GM18505 (cell line): Measurements from ENCODE around the gene OR4N5.
"Not testable (repeated sequence)": the region's sequence is repeated elsewhere in the genome, so short reads cannot be mapped to it uniquely, and the experiment has no call there.

Experiments
- ATAC-seq: cut with Tn5 transposase; IDR thresholded peaks from one replicate; pipeline ENCODE4 v1.9.1; 2021; ENCODE audit not compliant: unreplicated experiment
- POLR2A ChIP-seq: IDR thresholded peaks from 4 replicates; pipeline ENCODE4 v1.6.1; 2011; ENCODE audit warnings: borderline replicate concordance; ENCODE audit not compliant: insufficient read depth, insufficient read length; ENCODE audit errors: extremely low read depth

The OR4N5 gene

GRCh38 chr14:20138520-20138919 lies at the start of gene OR4N5:
OR4N5 (plus strand) TSS chr14:20138820; CDS start chr14:20143736, 4,916 bp downstream.
- no peak for ATAC-seq
- TF ChIP-seq POLR2A = no peak

GRCh38 chr14:20092050-20092449 lies 46.6 kb upstream of the OR4N5 start:
- TF ChIP-seq POLR2A = no peak
- ATAC-seq = no peak

DNA sequence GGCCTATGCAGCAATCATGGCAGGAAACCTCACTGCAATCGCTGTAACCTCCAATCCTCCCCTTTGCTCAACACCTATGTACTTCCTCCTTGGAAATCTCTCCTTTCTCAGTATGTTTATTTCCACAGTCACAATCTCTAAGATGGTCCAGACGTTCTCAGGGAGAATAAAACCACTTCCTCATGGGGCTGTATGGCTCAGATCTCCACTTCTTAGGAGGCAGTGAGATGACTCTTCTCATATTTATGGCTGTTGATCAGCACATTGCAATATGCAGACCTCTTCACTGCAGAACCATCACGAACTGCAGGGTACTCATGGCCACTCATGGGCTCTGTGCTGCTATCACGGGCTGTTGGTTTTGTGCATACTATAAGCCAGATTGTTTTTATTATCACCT lies 45.2 kb upstream of the OR4N5 start:
- no peak for TF ChIP-seq POLR2A
- ATAC-seq = no peak

DNA sequence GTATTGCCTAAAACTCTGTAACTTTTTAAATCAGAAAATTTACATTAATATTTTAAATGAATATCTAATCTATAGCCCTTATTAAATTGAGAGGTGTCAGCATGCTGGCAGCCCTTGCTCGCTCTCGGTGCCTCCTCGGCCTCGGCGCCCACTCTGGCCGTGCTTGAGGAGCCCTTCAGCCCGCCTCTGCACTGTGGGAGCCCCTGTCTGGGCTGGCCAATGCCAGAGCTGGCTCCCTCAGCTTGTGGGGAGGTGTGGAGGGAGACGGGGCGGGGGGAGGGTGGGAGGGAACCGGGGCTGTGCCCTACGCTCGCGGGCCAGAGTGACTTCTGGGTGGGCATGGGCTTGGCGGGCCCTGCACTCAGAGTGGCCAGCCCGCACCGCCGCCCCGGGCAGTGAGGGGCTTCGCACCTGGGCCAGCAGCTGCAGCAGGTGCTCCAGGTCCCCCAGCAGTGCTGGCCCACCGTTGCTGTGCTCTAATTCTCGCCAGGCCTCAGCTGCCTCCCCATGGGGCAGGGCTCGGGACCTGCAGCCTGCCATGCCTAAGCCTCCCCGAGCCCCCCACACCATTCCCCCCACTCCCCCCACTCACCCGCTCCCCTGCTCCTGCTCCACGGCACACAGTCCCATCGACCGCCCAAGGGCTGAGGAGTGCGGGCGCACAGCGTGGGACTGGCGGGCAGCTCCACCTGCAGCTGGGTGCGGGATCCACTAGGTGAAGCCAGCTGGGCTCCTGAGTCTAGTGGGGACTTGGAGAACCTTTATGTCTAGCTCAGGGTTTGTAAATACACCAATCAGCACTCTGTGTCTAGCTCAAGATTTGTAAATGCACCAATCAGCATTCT lies 39.5 kb upstream of the OR4N5 start:
- not testable (repeated sequence) for ATAC-seq

DNA sequence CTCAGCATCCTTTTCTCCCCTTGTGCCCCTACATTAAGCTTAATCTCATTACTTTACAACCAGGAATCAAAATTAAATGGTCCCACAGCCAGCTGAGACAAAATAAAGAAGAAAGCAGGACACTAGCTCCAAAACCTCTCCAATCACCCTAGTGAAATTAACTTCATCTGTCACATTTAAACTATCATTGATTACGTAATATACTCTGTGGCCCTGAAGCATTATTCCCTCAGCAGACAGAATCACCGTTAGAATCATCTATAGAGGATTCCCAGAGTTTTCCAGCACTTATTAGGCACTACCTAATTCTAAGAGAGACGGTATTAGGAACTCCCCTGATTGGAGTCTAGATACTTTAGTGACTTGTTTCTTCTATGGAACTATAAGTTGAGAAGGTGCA lies 28.2 kb upstream of the OR4N5 start, which contains the start of gene OR4K17:
Gene OR4K17, plus strand, starts transcription at position 302 of the 400 bp plus-strand sequence. CDS start 6,761 bp downstream, outside the sequence.
- no peak for ATAC-seq

GRCh38 chr14:20112321-20112720 lies 26.3 kb upstream of the OR4N5 start:
- TF ChIP-seq POLR2A = no peak
- ATAC-seq = no peak

More for the DNA sequence above, 28.2 kb upstream of the OR4N5 start, which contains the start of gene OR4K17:
- TF ChIP-seq POLR2A = no peak

GRCh38 chr14:20116748-20117147 lies 21.9 kb upstream of the OR4N5 start:
- no peak for ATAC-seq

GRCh38 chr14:20118795-20119194 lies 19.8 kb upstream of the OR4N5 start:
- no peak for TF ChIP-seq POLR2A
- no peak for ATAC-seq

More at GRCh38 chr14:20116748-20117147, 21.9 kb upstream of the OR4N5 start:
- no peak for TF ChIP-seq POLR2A

DNA sequence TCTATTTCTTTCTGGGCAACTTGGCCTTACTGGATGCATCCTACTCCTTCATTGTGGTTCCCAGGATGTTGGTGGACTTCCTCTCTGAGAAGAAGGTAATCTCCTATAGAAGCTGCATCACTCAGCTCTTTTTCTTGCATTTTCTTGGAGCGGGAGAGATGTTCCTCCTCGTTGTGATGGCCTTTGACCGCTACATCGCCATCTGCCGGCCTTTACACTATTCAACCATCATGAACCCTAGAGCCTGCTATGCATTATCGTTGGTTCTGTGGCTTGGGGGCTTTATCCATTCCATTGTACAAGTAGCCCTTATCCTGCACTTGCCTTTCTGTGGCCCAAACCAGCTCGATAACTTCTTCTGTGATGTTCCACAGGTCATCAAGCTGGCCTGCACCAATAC lies 5.3 kb downstream of the OR4N5 start:
- no peak for ATAC-seq
- TF ChIP-seq POLR2A = no peak

DNA sequence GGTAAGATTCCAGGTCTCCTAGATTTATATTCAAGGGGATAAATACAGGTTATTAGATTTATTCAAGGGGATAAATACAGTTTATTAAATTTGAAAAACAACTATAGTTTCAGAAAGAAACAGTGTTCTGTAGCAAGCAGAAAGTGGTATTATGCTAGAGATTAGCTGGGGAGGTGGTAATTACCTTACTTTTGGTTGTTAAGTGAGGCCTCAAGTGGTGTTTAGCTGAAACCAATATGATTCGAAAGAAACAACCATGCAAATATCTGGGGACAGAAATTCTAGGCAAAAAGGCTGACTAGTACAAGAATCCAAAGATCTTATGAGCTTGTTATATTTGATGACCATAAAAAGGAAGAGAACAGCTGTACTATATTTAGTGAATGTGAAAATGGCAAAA lies 6.2 kb downstream of the OR4N5 start:
- ATAC-seq = no peak
- TF ChIP-seq POLR2A = no peak

DNA sequence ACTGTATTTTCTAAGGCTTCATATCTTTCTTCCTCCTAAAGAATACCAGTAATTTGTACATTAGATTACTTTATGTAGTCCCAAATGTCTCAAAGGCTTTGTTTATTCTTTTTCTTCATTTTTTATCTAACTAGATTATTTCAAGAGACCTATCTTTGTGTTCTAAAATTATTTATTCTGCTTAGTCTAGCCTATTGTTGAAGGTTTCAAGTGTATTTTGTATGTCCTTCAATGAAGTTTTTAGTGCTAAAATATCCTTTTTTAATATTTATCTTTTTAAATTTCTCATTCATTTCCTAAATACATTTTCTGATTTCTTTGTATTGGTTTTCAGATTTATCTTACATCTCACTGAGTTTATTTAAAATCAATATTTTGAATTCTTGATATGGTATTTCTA lies 25.8 kb downstream of the OR4N5 start:
- TF ChIP-seq POLR2A = no peak
- no peak for ATAC-seq

GRCh38 chr14:20167091-20167490 lies 28.5 kb downstream of the OR4N5 start:
- no peak for TF ChIP-seq POLR2A
- no peak for ATAC-seq

GRCh38 chr14:20169852-20170251 lies 31.2 kb downstream of the OR4N5 start:
- not testable (repeated sequence) for ATAC-seq

GRCh38 chr14:20174205-20174604 lies 35.6 kb downstream of the OR4N5 start:
- ATAC-seq = not testable (repeated sequence)

- TF ChIP-seq POLR2A = no peak
- no peak for ATAC-seq
These were observed 37.7 kb downstream of the OR4N5 start for GRCh38 chr14:20176330-20176729.

DNA sequence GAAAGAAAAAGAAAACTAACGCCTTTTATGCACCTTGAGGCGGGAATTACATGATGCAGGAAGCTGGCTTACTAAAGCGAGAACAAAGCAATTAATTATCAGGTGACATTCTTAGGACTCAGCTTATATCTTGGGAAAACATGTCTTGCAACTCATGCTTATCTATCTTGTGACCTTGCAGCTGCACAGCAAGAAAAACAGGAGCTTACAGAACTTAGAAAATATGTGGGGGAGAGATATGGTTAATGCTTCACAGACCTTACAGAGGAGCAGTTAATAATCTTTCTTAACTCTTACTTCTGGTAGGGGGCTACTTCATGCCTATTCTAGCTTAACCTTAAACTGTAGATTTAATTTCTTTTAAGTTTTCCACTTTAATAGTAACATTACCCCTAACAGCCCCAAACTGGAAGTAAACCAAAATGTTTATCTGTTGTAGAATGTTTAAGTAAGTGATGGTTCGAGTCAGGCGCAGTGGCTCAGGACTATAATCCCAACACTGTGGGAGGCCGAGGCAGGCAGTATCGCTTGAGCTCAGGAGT lies 38.9 kb downstream of the OR4N5 start:
- TF ChIP-seq POLR2A = no peak
- no peak for ATAC-seq
